BJ (cell line): ENCODE results near the gene HBEGF. TPM values are rescaled to one million over a fixed set of nuclear protein-coding genes. Genes with fewer than 3 reads are reported as not detected.

ENCODE experiments used
- CTCF ChIA-PET: fragments of 350-600 bp; formaldehyde crosslinking; extraction: SDS; loops from one replicate; lab custom pipeline; 2021; ENCODE audit warnings: antibody characterized with exemption, inconsistent platforms; lab: Yijun Ruan, JAX
- POLR2A ChIA-PET: fragments of 300-600 bp; sonication (Branson Sonifier 250); formaldehyde crosslinking; extraction: SDS; loops from one replicate; lab custom pipeline; 2021; ENCODE audit warnings: antibody characterized with exemption; lab: Charles Lee
- DNase-seq: peaks from one replicate; pipeline ENCODE4 v3.0.0-alpha.2; 2011; ENCODE audit warnings: low read depth
- H3K27me3 ChIP-seq: 2 replicates; pipeline ENCODE4 v1.6.0; 2011; ENCODE audit warnings: low read length; ENCODE audit not compliant: control insufficient read depth, insufficient read depth
- H3K36me3 ChIP-seq: 2 replicates; pipeline ENCODE4 v1.5.1; 2011; ENCODE audit warnings: low read length; ENCODE audit not compliant: control insufficient read depth, insufficient read depth
- H3K4me3 ChIP-seq: 2 replicates; pipeline ENCODE4 v1.5.1; 2011; ENCODE audit warnings: low read depth, mild to moderate bottlenecking, control low read depth, low read length
- CTCF ChIP-seq: IDR thresholded peaks from 2 replicates; pipeline ENCODE4 v1.5.1; 2011; ENCODE audit warnings: low read depth, mild to moderate bottlenecking, control low read depth, inconsistent platforms, low read length, moderate library complexity; ENCODE audit not compliant: insufficient read depth
- polyA plus RNA-seq: library from polyadenylated mRNA; depleted of rRNA; stranded (reverse); fragments of >200 nt; gene quantifications from 2 replicates; pipeline ENCODE4 v1.2.3, GENCODE V29; 2011

Gene HBEGF
- polyA plus RNA-seq, 1 experiment = 3.1 TPM

- Histone ChIP-seq H3K4me3 (peak within 1 kb of the TSS; percentile 83), H3K36me3 (no peaks in the 10 kb centered on the region), H3K27me3 (no peaks in the 10 kb centered on the region)
- ChIA-PET POLR2A (no interaction called here), CTCF (interaction anchor here (1.1 to 1.8 kb wide), 3 partner anchors 13 to 43 kb away, joined by 3 to 5 read pairs (median 3); partner anchors contain the start of gene HBEGF)
- no peak for TF ChIP-seq CTCF
- peak; percentile 74 for DNase-seq
Measured at GRCh38 chr5:140302786-140303639, 43.4 kb downstream of the HBEGF start, which contains the start of gene PFDN1. Gene PFDN1 (minus strand): TSS chr5:140303101. CDS start chr5:140303073, 28 bp downstream.

GRCh38 chr5:140301136-140301535 lies 45.3 kb downstream of the HBEGF start:
- Histone ChIP-seq H3K4me3 (no peak overlapping the region), H3K27me3 (no peaks in the 10 kb centered on the region)

GRCh38 chr5:140299056-140299455 lies 47.3 kb downstream of the HBEGF start:
- no peak for DNase-seq
- no peak overlapping the region for H3K4me3 ChIP-seq
- no peaks in the 10 kb centered on the region for H3K27me3 ChIP-seq
- POLR2A ChIA-PET = no interaction called here
- CTCF ChIA-PET = interaction anchor here (1.0 kb wide), 1 partner anchor 47 kb away, joined by 5 read pairs; the partner anchor contains the start of gene HBEGF
- H3K36me3 ChIP-seq = no peaks in the 10 kb centered on the region
- TF ChIP-seq CTCF = no peak

More at GRCh38 chr5:140301136-140301535, 45.3 kb downstream of the HBEGF start:
- TF ChIP-seq CTCF = no peak
- no peaks in the 10 kb centered on the region for H3K36me3 ChIP-seq
- ChIA-PET CTCF (no interaction called here), POLR2A (no interaction called here)
- no peak for DNase-seq

- Histone ChIP-seq H3K4me3 (no peak overlapping the region), H3K27me3 (no peaks in the 10 kb centered on the region), H3K36me3 (no peaks in the 10 kb centered on the region)
- no peak for TF ChIP-seq CTCF
- DNase-seq = peak; percentile 31
- CTCF ChIA-PET = interaction anchor here (1.1 to 1.2 kb wide), 2 partner anchors 12 to 48 kb away, joined by 4 to 6 read pairs; partner anchors contain the start of gene HBEGF
- POLR2A ChIA-PET = interaction anchor here (0.5 to 0.6 kb wide), 3 partner anchors 19 to 392 kb away, joined by 3 to 4 read pairs (median 3); no protein-coding TSS in a partner anchor
Measured at GRCh38 chr5:140298183-140298601, 48.2 kb downstream of the HBEGF start.

GRCh38 chr5:140297283-140297682 lies 49.1 kb downstream of the HBEGF start:
- TF ChIP-seq CTCF = no peak
- H3K27me3 ChIP-seq = no peaks in the 10 kb centered on the region
- ChIA-PET CTCF (interaction anchor here (1.1 to 1.2 kb wide), 2 partner anchors 12 to 49 kb away, joined by 4 to 6 read pairs; partner anchors contain the start of gene HBEGF), POLR2A (no interaction called here)
- no peaks in the 10 kb centered on the region for H3K36me3 ChIP-seq
- DNase-seq = no peak
- H3K4me3 ChIP-seq = no peak overlapping the region
